ENCODE data around the gene BIVM.

Gene BIVM

GRCh38 chr13:102852556-102852955, 53.6 kb downstream of the BIVM start:
- Histone ChIP-seq H3K27me3 (no peaks in the 10 kb centered on the region), H3K9me3 (no peaks in the 10 kb centered on the region), H3K4me1 (peaks cover 2% of the 10 kb centered on the region; the same call in 1 of the 2 replicates), H3K4me3 (ENCODE audit: low read depth, low read length) (no peak overlapping the region), H3K36me3 (peaks cover 9% of the 10 kb centered on the region)
- DNase-seq, result no peak
- TF ChIP-seq CTCF (IDR thresholded peaks at IDR 0.05; ENCODE audit: low read depth, low read length), result no peak

- Histone ChIP-seq H3K36me3 (peaks cover 24% of the 10 kb centered on the region), H3K9me3 (no peaks in the 10 kb centered on the region), H3K4me3 (ENCODE audit: low read depth, low read length) (no peak overlapping the region), H3K27me3 (no peaks in the 10 kb centered on the region), H3K4me1 (0 out of 2 replicates have a peak, but pooled peaks cover 2% of the 10 kb centered on the region)
- no peak for TF ChIP-seq CTCF (IDR thresholded peaks at IDR 0.05; ENCODE audit: low read depth, low read length)
- no peak for DNase-seq
Measured at GRCh38 chr13:102854675-102855074, 55.8 kb downstream of the BIVM start.

GRCh38 chr13:102856557-102856956, 57.6 kb downstream of the BIVM start:
- peak; percentile 79 for DNase-seq
- no peaks in the 10 kb centered on the region for H3K27me3 ChIP-seq
- H3K4me3 ChIP-seq (ENCODE audit: low read depth, low read length), result no peak overlapping the region
- 0 out of 2 replicates have a peak, but pooled peaks cover 2% of the 10 kb centered on the region for H3K4me1 ChIP-seq
- no peak for TF ChIP-seq CTCF (IDR thresholded peaks at IDR 0.05; ENCODE audit: low read depth, low read length)
- H3K36me3 ChIP-seq, result peaks cover 26% of the 10 kb centered on the region
- H3K9me3 ChIP-seq, result no peaks in the 10 kb centered on the region

GRCh38 chr13:102862624-102863210, 63.8 kb downstream of the BIVM start:
- no peak for TF ChIP-seq CTCF (IDR thresholded peaks at IDR 0.05; ENCODE audit: low read depth, low read length)
- Histone ChIP-seq H3K4me3 (ENCODE audit: low read depth, low read length) (no peak overlapping the region), H3K4me1 (no peaks in the 10 kb centered on the region), H3K9me3 (no peaks in the 10 kb centered on the region), H3K36me3 (peaks cover 72% of the 10 kb centered on the region), H3K27me3 (no peaks in the 10 kb centered on the region)
- no peak for DNase-seq

GRCh38 chr13:102863590-102863989, 64.7 kb downstream of the BIVM start:
- TF ChIP-seq CTCF (IDR thresholded peaks at IDR 0.05; ENCODE audit: low read depth, low read length), result no peak
- no peaks in the 10 kb centered on the region for H3K27me3 ChIP-seq
- no peaks in the 10 kb centered on the region for H3K9me3 ChIP-seq
- no peak for DNase-seq
- H3K36me3 ChIP-seq, result peaks cover 64% of the 10 kb centered on the region
- no peak overlapping the region for H3K4me3 ChIP-seq (ENCODE audit: low read depth, low read length)
- no peaks in the 10 kb centered on the region for H3K4me1 ChIP-seq

- TF ChIP-seq CTCF (IDR thresholded peaks at IDR 0.05; ENCODE audit: low read depth, low read length), result no peak
- Histone ChIP-seq H3K27me3 (no peaks in the 10 kb centered on the region), H3K36me3 (peaks cover 49% of the 10 kb centered on the region), H3K4me1 (no peaks in the 10 kb centered on the region), H3K4me3 (ENCODE audit: low read depth, low read length) (no peak overlapping the region), H3K9me3 (no peaks in the 10 kb centered on the region)
- DNase-seq, result no peak
Measured at GRCh38 chr13:102868366-102868936, 69.5 kb downstream of the BIVM start.

Measured in BE2C (cell line).